Spleen (tissue), 11 donors: ENCODE data around the gene TRIO. TPM values are rescaled to one million over a fixed set of nuclear protein-coding genes. Genes with fewer than 3 reads are reported as not detected.

Experiments used
- DNase-seq: peaks from one replicate; pipeline ENCODE4 v3.0.0-alpha.2; 2020
- H3K27ac ChIP-seq, 8 donors: fragments of 200-600 bp; sonication (generic) in 7 of 8; 1 replicate in 4 of 8; 2 replicates in 4 of 8; pipeline versions ENCODE4 v1.5.0 to v1.8.0; 2016 to 2021; ENCODE audit warnings: inconsistent platforms in 4 of 8, mild to moderate bottlenecking in 4 of 8, moderate library complexity in 1 of 8
- H3K27me3 ChIP-seq, 7 donors: fragments of 200-600 bp; sonication (generic) in 6 of 7; replicated peaks in 1 of 7; 1 replicate in 4 of 7; 2 replicates in 3 of 7; pipeline versions ENCODE4 v1.5.0 to v1.8.0; 2016 to 2021; ENCODE audit warnings: inconsistent platforms in 3 of 7, mild to moderate bottlenecking in 1 of 7
- H3K36me3 ChIP-seq, 6 donors: fragments of 200-600 bp; sonication (generic) in 5 of 6; 1 replicate in 4 of 6; 2 replicates in 2 of 6; pipeline versions ENCODE4 v1.5.0 to v1.8.0; 2016 to 2021; ENCODE audit warnings: inconsistent platforms in 2 of 6
- H3K4me1 ChIP-seq, 6 donors: fragments of 200-600 bp; sonication (generic) in 5 of 6; 1 replicate in 3 of 6; 2 replicates in 3 of 6; pipeline versions ENCODE4 v1.5.0 to v1.8.0; 2016 to 2021; ENCODE audit warnings: inconsistent platforms in 3 of 6
- H3K4me3 ChIP-seq, 8 donors: fragments of 200-600 bp; sonication (generic) in 7 of 8; 1 replicate in 4 of 8; 2 replicates in 4 of 8; pipeline versions ENCODE4 v1.5.0 to v1.8.0; 2016 to 2021; ENCODE audit warnings: inconsistent platforms in 4 of 8, mild to moderate bottlenecking in 4 of 8, moderate library complexity in 2 of 8
- H3K9me3 ChIP-seq, 8 donors: fragments of 200-600 bp; sonication (generic) in 7 of 8; 1 replicate in 4 of 8; 2 replicates in 4 of 8; pipeline versions ENCODE4 v1.5.0 to v1.8.0; 2016 to 2021; ENCODE audit warnings: inconsistent platforms in 4 of 8
- CTCF ChIP-seq, 11 experiments: fragments of 200-600 bp in 7 of 11; fragments of 450-650 bp in 4 of 11; sonication (generic) in 4 of 11; IDR thresholded peaks in 8 of 11; conservative IDR thresholded peaks in 3 of 11; 1 replicate in 7 of 11; 2 replicates in 4 of 11; pipeline versions ENCODE4 v1.4.0 to v1.8.0; 2016 to 2021; ENCODE audit warnings: antibody characterized with exemption in 11 of 11, inconsistent platforms in 4 of 11, mild to moderate bottlenecking in 1 of 11
- POLR2A ChIP-seq, 3 donors: fragments of 450-650 bp; IDR thresholded peaks; one replicate each; pipeline ENCODE4 v1.5.1; 2017; ENCODE audit warnings: antibody characterized with exemption in 3 of 3, mild to moderate bottlenecking in 1 of 3
- POLR2AphosphoS5 ChIP-seq, 3 donors: sonication (generic); formaldehyde crosslinking; IDR thresholded peaks; one replicate each; pipeline ENCODE4 v1.5.1; 2017; ENCODE audit warnings: antibody characterized with exemption in 3 of 3
- WGBS, 5 donors: extraction: QIAGEN DNeasy Blood & Tissue Kit in 3 of 5; methylation state at CpG; one replicate each; pipeline versions ENCODE4 v1.1.5 to v1.1.7; 2013 to 2018; 5-methylcytosine and 5-hydroxymethylcytosine counted together
- intact Hi-C: fragments of 100-400 bp; cut with DNase I; formaldehyde crosslinking; loops from one replicate; pipeline ENCODE4 v1.15.0; 2023; ENCODE audit warnings: low total_unique reads
- polyA plus RNA-seq, 3 donors: library from polyadenylated mRNA; stranded (reverse); fragments of 200-250 nt; gene quantifications; one replicate each; pipeline ENCODE4 v1.2.1, GENCODE V29; 2013
- total RNA-seq, 7 donors: library from RNA; depleted of rRNA in 3 of 7; stranded (reverse); fragments of >200 nt in 3 of 7; fragmentation: NEBNext Ultra II Directional in 4 of 7; extraction: Animal tissue kit (Norgen Biotek cat#: 25700) in 4 of 7; gene quantifications; one replicate each; pipeline versions ENCODE4 v1.1.0 to v1.2.1, GENCODE V29; 2016 to 2021
- donor health status: healthy with polysubstance abuse.
- donor health status: DM: no; HTN: no; CAD: no; lungs with moderate emphysema.
- donor health status: DM: no; HTN: no; CAD: no.
- donor health status: Bipolar disorder and iron deficiency.
- donor health status: healthy.
- donor health status: DM: no; HTN: no; CAD: no.
- donor health status: DM: yes; HTN: yes; CAD: no.

Gene TRIO
- total and polyA plus RNA-seq, 10 donors: 21.5 to 280 (median 190) TPM

DNA sequence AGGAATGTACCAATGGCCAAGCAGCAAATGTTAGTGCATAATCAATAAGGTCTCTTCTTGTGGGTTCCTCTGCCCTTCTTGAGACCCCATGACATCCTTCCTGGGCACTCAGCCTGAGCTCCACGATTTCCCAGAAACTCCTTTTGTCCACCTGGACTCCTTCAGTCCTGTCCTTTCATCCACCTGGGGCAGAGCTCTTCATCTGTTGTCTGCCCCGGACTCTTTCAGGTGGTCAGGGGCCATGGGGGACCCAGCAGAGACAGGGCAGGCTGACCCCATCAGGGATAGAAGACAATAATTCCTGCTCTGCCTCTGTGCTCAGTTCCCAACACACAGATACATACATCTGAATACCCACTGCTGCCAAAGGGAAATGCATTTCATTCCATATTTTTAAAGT is 379.6 kb downstream of the TRIO start:
- Histone ChIP-seq H3K9me3 (peaks cover 0 to 5% (median 0%) of the 10 kb centered on the region in 8 donors), H3K36me3 (no peaks in the 10 kb centered on the region), H3K27ac (no peak overlapping the region), H3K4me1 (peaks cover 0 to 9% (median 0%) of the 10 kb centered on the region in 6 donors), H3K27me3 (no peaks in the 10 kb centered on the region), H3K4me3 (no peak overlapping the region)
- WGBS, 5 donors: 66 to 98% (median 80%) methylated on average over 2 of the region's 2 CpGs
- no peak for TF ChIP-seq POLR2AphosphoS5 (IDR thresholded peaks at IDR 0.05)
- TF ChIP-seq POLR2A (IDR thresholded peaks at IDR 0.05): no peak
- no peak for TF ChIP-seq CTCF (IDR thresholded peaks at IDR 0.05 in 8 of 11, conservative IDR thresholded peaks at IDR 0.05 in 3 of 11)
- no peak for DNase-seq
- intact Hi-C loops: no loop called here

GRCh38 chr5:14523243-14524034 is 380.3 kb downstream of the TRIO start:
- intact Hi-C loops: no loop called here
- Histone ChIP-seq H3K27me3 (no peaks in the 10 kb centered on the region), H3K36me3 (no peaks in the 10 kb centered on the region), H3K9me3 (peaks cover 0 to 4% (median 0%) of the 10 kb centered on the region in 8 donors), H3K4me1 (peaks cover 0 to 9% (median under 1%) of the 10 kb centered on the region in 6 donors), H3K4me3 (no peak overlapping the region), H3K27ac (no peak overlapping the region)
- 95 to 97% (median 96%) methylated on average over 12 of the region's 12 CpGs for WGBS, 5 donors
- no peak for TF ChIP-seq CTCF (IDR thresholded peaks at IDR 0.05 in 8 of 11, conservative IDR thresholded peaks at IDR 0.05 in 3 of 11)
- TF ChIP-seq POLR2A (IDR thresholded peaks at IDR 0.05): no peak
- no peak for TF ChIP-seq POLR2AphosphoS5 (IDR thresholded peaks at IDR 0.05)
- no peak for DNase-seq

DNA sequence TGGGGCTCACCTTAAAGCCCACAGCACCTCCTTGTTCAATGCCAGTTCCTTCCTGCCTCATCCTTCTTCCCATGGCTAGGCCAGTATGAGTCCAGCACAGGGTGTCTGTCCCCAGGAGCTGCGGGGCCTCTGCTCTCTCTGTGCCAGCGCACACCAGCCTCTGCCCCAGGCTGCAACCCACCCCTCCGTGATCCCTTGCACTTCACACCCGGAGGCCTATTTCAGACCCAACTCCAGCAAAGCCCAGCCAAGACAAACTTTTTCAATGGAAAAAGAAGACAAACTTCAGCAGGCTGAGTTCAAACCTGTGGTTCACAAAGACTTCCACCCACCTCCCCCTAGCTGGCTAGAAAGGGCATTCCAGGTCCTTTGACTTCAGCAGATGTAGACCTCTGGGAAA is 382.3 kb downstream of the TRIO start:
- TF ChIP-seq POLR2AphosphoS5 (IDR thresholded peaks at IDR 0.05): no peak
- no peak for TF ChIP-seq CTCF (IDR thresholded peaks at IDR 0.05 in 8 of 11, conservative IDR thresholded peaks at IDR 0.05 in 3 of 11)
- no peak for TF ChIP-seq POLR2A (IDR thresholded peaks at IDR 0.05)
- no peak for DNase-seq
- H3K27me3 ChIP-seq: no peaks in the 10 kb centered on the region

GRCh38 chr5:14526493-14526892 is 383.4 kb downstream of the TRIO start:
- no peaks in the 10 kb centered on the region for H3K9me3 ChIP-seq
- no peak overlapping the region for H3K4me3 ChIP-seq
- WGBS, 5 donors: 90 to 94% (median 93%) methylated on average over 2 of the region's 2 CpGs
- DNase-seq: no peak
- no peak overlapping the region for H3K27ac ChIP-seq
- H3K4me1 ChIP-seq: peaks cover 0 to 4% (median 1%) of the 10 kb centered on the region in 6 donors
- intact Hi-C loops: no loop called here
- TF ChIP-seq POLR2AphosphoS5 (IDR thresholded peaks at IDR 0.05) (no peak), CTCF (IDR thresholded peaks at IDR 0.05 in 8 of 11, conservative IDR thresholded peaks at IDR 0.05 in 3 of 11) (no peak), POLR2A (IDR thresholded peaks at IDR 0.05) (no peak)
- H3K27me3 ChIP-seq: no peaks in the 10 kb centered on the region
- H3K36me3 ChIP-seq: no peaks in the 10 kb centered on the region

More for the DNA sequence above, 382.3 kb downstream of the TRIO start:
- Histone ChIP-seq H3K36me3 (no peaks in the 10 kb centered on the region), H3K27ac (no peak overlapping the region), H3K4me1 (peaks cover 0 to 9% (median 2%) of the 10 kb centered on the region in 6 donors), H3K9me3 (no peaks in the 10 kb centered on the region), H3K4me3 (no peak overlapping the region)
- intact Hi-C loops: no loop called here
- 92 to 99% (median 97%) methylated on average over 4 of the region's 4 CpGs for WGBS, 5 donors
